ENCODE results near the gene IGFBP4. TPM values are rescaled to one million over a fixed set of nuclear protein-coding genes. Genes with fewer than 3 reads are reported as not detected.

Gene IGFBP4
- total and polyA plus RNA-seq, 10 of the 15 experiments (the other 5 are each of a cell fraction or from before 2014, with no cell fraction given), result 2.4 to 22.3 (median 6.6) TPM

- intact Hi-C loops (cut with micrococcal nuclease; ENCODE audit: unreplicated experiment) (no loop called here), in situ Hi-C loops (cut with MboI) (no loop called here)
- ChIA-PET POLR2A (no interaction called here), SMC1A (ENCODE audit: uncharacterized antibody, unreplicated experiment) (interaction anchor here (0.7 to 1.2 kb wide), 2 partner anchors 44 to 824 kb away, joined by 3 read pairs; partner anchors contain the start of gene TOP2A), CTCF (no interaction called here), RAD21 (ENCODE audit: unreplicated experiment) (no interaction called here)
- no peak overlapping the region for H3K9ac ChIP-seq (ENCODE audit: control insufficient read depth, insufficient read depth, low read length)
- no peaks in the 10 kb centered on the region for H3K36me3 ChIP-seq (ENCODE audit: control insufficient read depth in 2 of 2, insufficient read depth in 2 of 2, low read length in 1 of 2)
- no peaks in the 10 kb centered on the region for H3K4me1 ChIP-seq (ENCODE audit: control insufficient read depth, insufficient read depth, low read length)
- H3K4me2 ChIP-seq (ENCODE audit: control insufficient read depth, insufficient read depth), result no peak overlapping the region
- H3K27me3 ChIP-seq (replicated peaks in 1 of 2; ENCODE audit: control insufficient read depth in 2 of 2, insufficient read depth in 2 of 2, low read length in 1 of 2), result no peaks in the 10 kb centered on the region; a peak in 1 of 4 replicates
- no peak for FAIRE-seq
- no peak for ATAC-seq
- 39% methylated on average over 9 of the region's 9 CpGs for WGBS (ENCODE audit: insufficient coverage, insufficient replicate concordance, low lambda C conversion rate, missing lambda C conversion rate)
- DNase-seq (ENCODE audit: low read depth, low spot score), result no peak
- no peak overlapping the region for H3K27ac ChIP-seq (ENCODE audit: control insufficient read depth, insufficient read depth)
- no peak for TF ChIP-seq ZZZ3 (IDR thresholded peaks at IDR 0.05; ENCODE audit: control insufficient read depth, insufficient read length, low read depth)
- TF ChIP-seq POU2F2 (IDR thresholded peaks at IDR 0.05; ENCODE audit: borderline replicate concordance, low read depth, low read length), result no peak
- TF ChIP-seq MEF2A (IDR thresholded peaks at IDR 0.05; ENCODE audit: insufficient read depth, low read depth, low read length), result no peak
- no peak for TF ChIP-seq TBL1XR1 (IDR thresholded peaks at IDR 0.05; ENCODE audit: low read depth, low read length)
- no peak for TF ChIP-seq EP300 (IDR thresholded peaks at IDR 0.05; ENCODE audit: borderline replicate concordance in 1 of 2, control insufficient read depth in 1 of 2, low read depth in 2 of 2, low read length in 2 of 2)
- no peak for TF ChIP-seq NRF1 (conservative IDR thresholded peaks at IDR 0.05; ENCODE audit: low read depth, low read length)
- no peak for TF ChIP-seq USF1 (IDR thresholded peaks at IDR 0.05; ENCODE audit: borderline replicate concordance, extremely low read length, insufficient read depth, low read depth, low read length)
- TF ChIP-seq ZNF207 (IDR thresholded peaks at IDR 0.05; ENCODE audit: borderline replicate concordance), result no peak
- no peak for TF ChIP-seq IKZF1 (conservative IDR thresholded peaks at IDR 0.05)
- no peaks in the 10 kb centered on the region for H4K20me1 ChIP-seq (ENCODE audit: control insufficient read depth, insufficient read depth)
- no TSS peak for BruUV-seq (replicated peaks)
- H2AFZ ChIP-seq (ENCODE audit: control insufficient read depth, low read depth, low read length), result no peak overlapping the region
- no peaks in the 10 kb centered on the region for H3K9me3 ChIP-seq (replicated peaks; ENCODE audit: control insufficient read depth, insufficient read depth, low read length)
- no peak overlapping the region for H3K4me3 ChIP-seq
- H3K79me2 ChIP-seq (ENCODE audit: control insufficient read depth, insufficient read depth, low read length), result no peaks in the 10 kb centered on the region
Observed at GRCh38 chr17:40462343-40463121, 19.3 kb downstream of the IGFBP4 start.
